ENCODE results near the gene ARL4C. TPM values are rescaled to one million over a fixed set of nuclear protein-coding genes. Genes with fewer than 3 reads are reported as not detected.

The ARL4C gene
- polyA plus RNA-seq, 1 of the 3 experiments (the other 2 are of a cell fraction): 24.0 TPM

GRCh38 chr2:234453216-234453615 lies 43.7 kb downstream of the ARL4C start:
- Histone ChIP-seq H3K27me3 (ENCODE audit: insufficient read depth) (no peaks in the 10 kb centered on the region), H3K9me3 (no peaks in the 10 kb centered on the region), H3K27ac (ENCODE audit: low read depth in 2 of 2, low read length in 1 of 2) (no peak overlapping the region), H3K4me3 (ENCODE audit: low read depth in 2 of 2, low read length in 1 of 2) (no peak overlapping the region), H3K9me2 (no peaks in the 10 kb centered on the region), H3F3A (replicated peaks; ENCODE audit: insufficient read depth) (no peaks in the 10 kb centered on the region), H3K4me1 (ENCODE audit: control insufficient read depth in 1 of 2, insufficient read depth in 2 of 2, low read depth in 1 of 2, low read length in 1 of 2) (0 out of 4 replicates have a peak, but pooled peaks cover 0 to under 1% of the 10 kb centered on the region in 2 experiments), H3K79me2 (ENCODE audit: insufficient read depth) (no peaks in the 10 kb centered on the region), H2AFZ (ENCODE audit: low read depth) (no peak overlapping the region), H3K36me3 (replicated peaks in 1 of 2; ENCODE audit: control insufficient read depth in 1 of 2, insufficient read depth in 2 of 2, low read length in 1 of 2) (no peaks in the 10 kb centered on the region), H3K9ac (no peak overlapping the region), H4K20me1 (ENCODE audit: insufficient read depth) (no peaks in the 10 kb centered on the region), H3K4me2 (no peak overlapping the region)
- no peak for DNase-seq
- 69% methylated on average over 4 of the region's 5 CpGs for WGBS (ENCODE audit: low lambda C conversion rate)
- ChIA-PET CTCF (no interaction called here), POLR2A (interaction anchor here (1.6 kb wide), 1 partner anchor 15 kb away, joined by 3 read pairs; no protein-coding TSS in a partner anchor)
- TF ChIP-seq MXI1 (IDR thresholded peaks at IDR 0.05; ENCODE audit: low read depth, low read length): no peak
- no peak for TF ChIP-seq REST (IDR thresholded peaks at IDR 0.05; ENCODE audit: low read depth, low read length)
- no peak for TF ChIP-seq RFX5 (IDR thresholded peaks at IDR 0.05; ENCODE audit: low read length)
- no peak for TF ChIP-seq ELF1 (IDR thresholded peaks at IDR 0.05)
- no peak for TF ChIP-seq MEF2A (IDR thresholded peaks at IDR 0.05; ENCODE audit: borderline replicate concordance, low read depth)
- no peak for TF ChIP-seq GATA2 (CRISPR knock-in tag; IDR thresholded peaks at IDR 0.05)

GRCh38 chr2:234451852-234452625 lies 44.8 kb downstream of the ARL4C start:
- H3K79me2 ChIP-seq (ENCODE audit: insufficient read depth): no peaks in the 10 kb centered on the region
- no peak overlapping the region for H3K9ac ChIP-seq
- CTCF ChIA-PET: no interaction called here

More at GRCh38 chr2:234451852-234452625, 44.8 kb downstream of the ARL4C start:
- Histone ChIP-seq H3K27ac (ENCODE audit: low read depth in 2 of 2, low read length in 1 of 2) (peak overlapping the region in 1 of 2 experiments; percentile 59; a peak in 2 of 4 replicates), H3K4me3 (ENCODE audit: low read depth in 2 of 2, low read length in 1 of 2) (no peak overlapping the region), H4K20me1 (ENCODE audit: insufficient read depth) (no peaks in the 10 kb centered on the region), H3F3A (replicated peaks; ENCODE audit: insufficient read depth) (no peaks in the 10 kb centered on the region), H2AFZ (ENCODE audit: low read depth) (no peak overlapping the region; the same call in 1 of the 2 replicates), H3K4me2 (no peak overlapping the region), H3K9me2 (no peaks in the 10 kb centered on the region), H3K9me3 (no peaks in the 10 kb centered on the region), H3K27me3 (ENCODE audit: insufficient read depth) (no peaks in the 10 kb centered on the region), H3K4me1 (ENCODE audit: control insufficient read depth in 1 of 2, insufficient read depth in 2 of 2, low read depth in 1 of 2, low read length in 1 of 2) (0 out of 4 replicates have a peak, but pooled peaks cover 0 to 4% of the 10 kb centered on the region in 2 experiments), H3K36me3 (replicated peaks in 1 of 2; ENCODE audit: control insufficient read depth in 1 of 2, insufficient read depth in 2 of 2, low read length in 1 of 2) (no peaks in the 10 kb centered on the region)
- DNase-seq: no peak
- WGBS (ENCODE audit: low lambda C conversion rate): 82% methylated on average over 4 of the region's 4 CpGs
- POLR2A ChIA-PET: no interaction called here
- TF ChIP-seq RAD21 (IDR thresholded peaks at IDR 0.05; ENCODE audit: low read length): no peak
- TF ChIP-seq MXI1 (IDR thresholded peaks at IDR 0.05; ENCODE audit: low read depth, low read length): no peak
- no peak for TF ChIP-seq FOXM1 (IDR thresholded peaks at IDR 0.05; ENCODE audit: low read depth)
- TF ChIP-seq JUND (IDR thresholded peaks at IDR 0.05): 0 out of 2 replicates have a peak, but pooled peaks have one; percentile 16

Measured in SK-N-SH (cell line).